ENCODE results near the gene NDRG3. TPM values are rescaled to one million over a fixed set of nuclear protein-coding genes. Genes with fewer than 3 reads are reported as not detected.

The NDRG3 gene
- total RNA-seq, 4 donors from 2014 or later: 19.2 to 24.2 (median 22.7) TPM

- no peaks in the 10 kb centered on the region for H3K27me3 ChIP-seq
- TF ChIP-seq EP300 (IDR thresholded peaks at IDR 0.05): no peak
- TF ChIP-seq POLR2A (IDR thresholded peaks at IDR 0.05): no peak
- TF ChIP-seq, protein P1, sequence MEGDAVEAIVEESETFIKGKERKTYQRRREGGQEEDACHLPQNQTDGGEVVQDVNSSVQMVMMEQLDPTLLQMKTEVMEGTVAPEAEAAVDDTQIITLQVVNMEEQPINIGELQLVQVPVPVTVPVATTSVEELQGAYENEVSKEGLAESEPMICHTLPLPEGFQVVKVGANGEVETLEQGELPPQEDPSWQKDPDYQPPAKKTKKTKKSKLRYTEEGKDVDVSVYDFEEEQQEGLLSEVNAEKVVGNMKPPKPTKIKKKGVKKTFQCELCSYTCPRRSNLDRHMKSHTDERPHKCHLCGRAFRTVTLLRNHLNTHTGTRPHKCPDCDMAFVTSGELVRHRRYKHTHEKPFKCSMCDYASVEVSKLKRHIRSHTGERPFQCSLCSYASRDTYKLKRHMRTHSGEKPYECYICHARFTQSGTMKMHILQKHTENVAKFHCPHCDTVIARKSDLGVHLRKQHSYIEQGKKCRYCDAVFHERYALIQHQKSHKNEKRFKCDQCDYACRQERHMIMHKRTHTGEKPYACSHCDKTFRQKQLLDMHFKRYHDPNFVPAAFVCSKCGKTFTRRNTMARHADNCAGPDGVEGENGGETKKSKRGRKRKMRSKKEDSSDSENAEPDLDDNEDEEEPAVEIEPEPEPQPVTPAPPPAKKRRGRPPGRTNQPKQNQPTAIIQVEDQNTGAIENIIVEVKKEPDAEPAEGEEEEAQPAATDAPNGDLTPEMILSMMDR (IDR thresholded peaks at IDR 0.05): no peak
- no peak for TF ChIP-seq POLR2AphosphoS5 (IDR thresholded peaks at IDR 0.05)
Measured at GRCh38 chr20:36786663-36787062, 40.8 kb upstream of the NDRG3 start.

GRCh38 chr20:36786246-36786645, 40.4 kb upstream of the NDRG3 start:
- Histone ChIP-seq H3K4me3 (no peak overlapping the region), H3K9me3 (no peaks in the 10 kb centered on the region), H3K36me3 (peaks cover 60% of the 10 kb centered on the region), H3K27ac (no peak overlapping the region), H3K4me1 (no peaks in the 10 kb centered on the region), H3K27me3 (no peaks in the 10 kb centered on the region)
- DNase-seq (ENCODE audit: low spot score in 2 of 2): no peak
- TF ChIP-seq, protein P1 (IDR thresholded peaks at IDR 0.05): no peak
- no peak for TF ChIP-seq EP300 (IDR thresholded peaks at IDR 0.05)
- TF ChIP-seq POLR2A (IDR thresholded peaks at IDR 0.05): no peak
- TF ChIP-seq POLR2AphosphoS5 (IDR thresholded peaks at IDR 0.05): no peak
- 92% methylated on average over 13 of the region's 13 CpGs for WGBS

More at GRCh38 chr20:36786663-36787062, 40.8 kb upstream of the NDRG3 start:
- H3K36me3 ChIP-seq: peaks cover 64% of the 10 kb centered on the region
- DNase-seq (ENCODE audit: low spot score in 2 of 2): no peak
- WGBS: 89% methylated on average over 5 of the region's 5 CpGs
- H3K4me3 ChIP-seq: no peak overlapping the region
- no peak overlapping the region for H3K27ac ChIP-seq
- H3K9me3 ChIP-seq: no peaks in the 10 kb centered on the region
- H3K4me1 ChIP-seq: no peaks in the 10 kb centered on the region

GRCh38 chr20:36785308-36785707, 39.4 kb upstream of the NDRG3 start:
- TF ChIP-seq EP300 (IDR thresholded peaks at IDR 0.05) (no peak), POLR2AphosphoS5 (IDR thresholded peaks at IDR 0.05) (no peak), POLR2A (IDR thresholded peaks at IDR 0.05) (no peak)
- TF ChIP-seq, protein P1 (IDR thresholded peaks at IDR 0.05): no peak
- H3K27me3 ChIP-seq: no peaks in the 10 kb centered on the region
- 70% methylated on average over 2 of the region's 2 CpGs for WGBS
- no peak overlapping the region for H3K4me3 ChIP-seq
- H3K4me1 ChIP-seq: no peaks in the 10 kb centered on the region
- H3K27ac ChIP-seq: no peak overlapping the region
- no peak for DNase-seq (ENCODE audit: low spot score in 2 of 2)
- peaks cover 52% of the 10 kb centered on the region for H3K36me3 ChIP-seq
- H3K9me3 ChIP-seq: no peaks in the 10 kb centered on the region

DNA sequence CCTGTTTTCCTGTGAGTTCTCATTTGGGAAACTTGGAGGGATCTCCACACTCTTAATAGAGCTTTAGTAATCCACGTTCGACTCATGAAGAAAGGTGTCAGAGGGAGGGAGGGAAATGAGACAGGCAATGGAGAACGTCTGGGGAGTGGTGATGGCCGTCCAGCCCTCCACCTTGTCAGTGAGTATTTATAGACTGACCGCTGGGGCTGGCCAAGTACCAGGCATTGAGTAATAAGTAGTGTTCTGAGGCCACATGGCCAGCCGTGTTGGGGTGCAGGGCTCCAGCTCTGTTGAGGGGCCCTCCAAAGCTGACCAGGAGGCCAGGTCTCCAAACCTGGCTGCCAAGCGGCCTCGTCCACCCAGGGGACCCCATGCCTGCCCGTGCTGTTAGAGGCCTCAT, 39.0 kb upstream of the NDRG3 start:
- DNase-seq (ENCODE audit: low spot score in 2 of 2): no peak
- H3K9me3 ChIP-seq: no peaks in the 10 kb centered on the region
- H3K27me3 ChIP-seq: no peaks in the 10 kb centered on the region
- no peak overlapping the region for H3K27ac ChIP-seq
- peaks cover 51% of the 10 kb centered on the region for H3K36me3 ChIP-seq
- TF ChIP-seq EP300 (IDR thresholded peaks at IDR 0.05) (no peak), POLR2AphosphoS5 (IDR thresholded peaks at IDR 0.05) (no peak), POLR2A (IDR thresholded peaks at IDR 0.05) (no peak)
- TF ChIP-seq, protein P1 (IDR thresholded peaks at IDR 0.05): no peak
- H3K4me3 ChIP-seq: no peak overlapping the region
- H3K4me1 ChIP-seq: no peaks in the 10 kb centered on the region
- WGBS: 85% methylated on average over 9 of the region's 9 CpGs

- Histone ChIP-seq H3K27ac (no peak overlapping the region), H3K27me3 (no peaks in the 10 kb centered on the region), H3K9me3 (no peaks in the 10 kb centered on the region), H3K36me3 (peaks cover 50% of the 10 kb centered on the region), H3K4me1 (no peaks in the 10 kb centered on the region), H3K4me3 (no peak overlapping the region)
- no peak for DNase-seq (ENCODE audit: low spot score in 2 of 2)
- TF ChIP-seq POLR2AphosphoS5 (IDR thresholded peaks at IDR 0.05): no peak
- TF ChIP-seq, protein P1 (IDR thresholded peaks at IDR 0.05): no peak
- no peak for TF ChIP-seq EP300 (IDR thresholded peaks at IDR 0.05)
- no peak for TF ChIP-seq POLR2A (IDR thresholded peaks at IDR 0.05)
- WGBS: 96% methylated on average over 4 of the region's 7 CpGs
Measured at GRCh38 chr20:36784116-36784515, 38.2 kb upstream of the NDRG3 start.
